OCI-LY7 (cell line): ENCODE results near the gene PTGIR.

Experiments
- EZH2phosphoT487 ChIP-seq: fragments of 200-600 bp; sonication (generic); IDR thresholded peaks from 2 replicates; pipeline ENCODE4 v1.6.1; 2018; ENCODE audit warnings: low read depth, borderline replicate concordance, mild to moderate bottlenecking, mixed run types, antibody characterized with exemption, low read length, moderate library complexity, mixed read lengths
- TF ChIP-seq, protein P1 (sequence below): fragments of 200-600 bp; sonication (generic); conservative IDR thresholded peaks from 2 replicates; pipeline ENCODE4 v1.5.1; 2014; ENCODE audit warnings: mild to moderate bottlenecking, antibody characterized with exemption, low read length, moderate library complexity, mixed read lengths

DNA sequence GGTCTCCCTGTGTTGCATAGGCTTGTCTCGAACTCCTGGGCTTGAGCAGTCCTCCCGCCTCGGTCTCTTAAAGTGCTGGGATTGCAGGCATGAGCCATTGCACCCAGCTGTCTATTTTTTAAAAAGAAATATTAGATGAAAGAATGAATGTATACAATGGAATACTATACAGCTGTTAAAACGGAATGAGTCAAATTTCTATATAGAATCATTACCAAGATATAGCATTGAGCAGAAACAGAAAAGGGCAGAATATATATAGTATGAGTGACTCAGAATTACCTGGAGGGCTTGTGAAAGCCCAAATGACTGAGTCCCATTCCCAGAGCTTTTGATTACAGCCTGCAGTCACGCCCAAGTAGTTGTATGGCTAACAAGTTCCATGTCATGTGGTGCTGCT lies 31.7 kb upstream of the PTGIR start:
- no peak for TF ChIP-seq EZH2phosphoT487
- TF ChIP-seq, protein P1, sequence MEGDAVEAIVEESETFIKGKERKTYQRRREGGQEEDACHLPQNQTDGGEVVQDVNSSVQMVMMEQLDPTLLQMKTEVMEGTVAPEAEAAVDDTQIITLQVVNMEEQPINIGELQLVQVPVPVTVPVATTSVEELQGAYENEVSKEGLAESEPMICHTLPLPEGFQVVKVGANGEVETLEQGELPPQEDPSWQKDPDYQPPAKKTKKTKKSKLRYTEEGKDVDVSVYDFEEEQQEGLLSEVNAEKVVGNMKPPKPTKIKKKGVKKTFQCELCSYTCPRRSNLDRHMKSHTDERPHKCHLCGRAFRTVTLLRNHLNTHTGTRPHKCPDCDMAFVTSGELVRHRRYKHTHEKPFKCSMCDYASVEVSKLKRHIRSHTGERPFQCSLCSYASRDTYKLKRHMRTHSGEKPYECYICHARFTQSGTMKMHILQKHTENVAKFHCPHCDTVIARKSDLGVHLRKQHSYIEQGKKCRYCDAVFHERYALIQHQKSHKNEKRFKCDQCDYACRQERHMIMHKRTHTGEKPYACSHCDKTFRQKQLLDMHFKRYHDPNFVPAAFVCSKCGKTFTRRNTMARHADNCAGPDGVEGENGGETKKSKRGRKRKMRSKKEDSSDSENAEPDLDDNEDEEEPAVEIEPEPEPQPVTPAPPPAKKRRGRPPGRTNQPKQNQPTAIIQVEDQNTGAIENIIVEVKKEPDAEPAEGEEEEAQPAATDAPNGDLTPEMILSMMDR = no peak
